GM04504 (cell line): ENCODE measurements around the gene ANAPC7.
"Not testable (repeated sequence)": the region's sequence is repeated elsewhere in the genome, so short reads cannot be mapped to it uniquely, and the experiment has no call there.

ENCODE experiments used
- DNase-seq: peaks from one replicate; pipeline ENCODE4 v3.0.0-alpha.2; 2012; ENCODE audit warnings: low read depth

The ANAPC7 gene

DNA sequence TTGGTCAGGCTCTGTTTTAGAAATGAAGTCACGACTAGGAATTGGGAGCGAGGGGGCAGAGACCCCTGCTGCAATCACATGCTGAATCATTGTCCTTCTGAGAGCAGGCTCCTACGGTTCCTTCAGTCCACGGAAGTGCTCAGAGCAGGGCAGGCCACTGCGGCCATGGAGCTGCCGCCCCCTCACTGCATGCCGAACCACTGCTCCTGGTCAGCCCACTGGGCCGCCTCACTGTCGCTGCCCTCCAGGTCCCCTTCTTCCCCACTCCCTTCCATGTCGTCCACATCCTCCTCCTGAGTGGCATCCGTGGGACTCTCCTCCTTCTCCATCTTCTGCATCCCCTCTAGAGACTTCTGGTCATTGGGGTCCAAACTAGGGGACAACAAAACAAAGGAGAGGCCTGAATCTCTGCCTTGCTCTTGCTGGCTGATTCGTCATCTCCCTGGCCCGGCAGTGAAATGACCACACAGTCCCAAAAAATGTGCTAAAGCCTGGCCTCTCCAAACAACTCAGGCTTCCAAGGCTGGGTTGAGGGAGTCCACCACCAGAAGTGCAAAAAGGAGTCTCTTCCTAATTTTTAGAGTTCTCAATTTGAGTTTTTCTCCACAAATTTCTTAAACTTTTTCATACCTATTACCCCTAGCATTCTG lies 29.4 kb downstream of the ANAPC7 start:
- DNase-seq, result no peak

GRCh38 chr12:110373425-110373824 lies 30.1 kb downstream of the ANAPC7 start:
- DNase-seq, result no peak

GRCh38 chr12:110373025-110373424 lies 30.5 kb downstream of the ANAPC7 start:
- DNase-seq, result no peak

GRCh38 chr12:110372056-110372425 lies 31.5 kb downstream of the ANAPC7 start:
- DNase-seq, result no peak

DNA sequence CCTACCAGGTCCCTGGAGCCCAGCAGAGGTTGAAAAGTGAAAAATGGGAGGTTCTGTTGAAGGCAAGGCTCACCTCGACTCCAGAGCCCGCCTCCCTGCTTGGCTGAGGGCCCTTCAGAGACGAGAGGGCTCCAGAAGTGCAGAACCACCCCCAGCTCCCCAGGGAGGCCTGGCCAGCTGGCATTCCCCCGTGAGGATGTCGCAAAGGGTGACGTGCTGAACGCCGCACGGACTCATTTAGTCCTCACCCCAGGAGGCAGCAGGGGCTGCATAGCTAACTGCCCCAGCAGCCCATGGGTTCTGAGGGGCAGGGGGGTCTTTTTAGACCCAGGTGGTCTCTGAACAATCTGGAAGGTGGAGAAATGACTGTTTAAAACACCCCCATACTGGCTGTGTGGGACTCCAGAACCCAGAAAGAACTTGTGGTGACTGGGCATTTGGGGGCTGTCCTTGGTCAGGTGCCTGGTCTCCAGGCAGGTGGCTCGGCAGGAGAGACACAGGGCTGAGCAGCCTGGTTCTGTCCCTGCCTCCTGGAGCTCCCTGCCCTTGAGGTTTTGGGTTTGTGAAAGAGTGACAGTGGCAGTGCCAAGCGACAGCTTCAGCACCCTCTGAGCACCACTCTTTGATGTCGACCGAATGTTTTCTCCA lies 32.0 kb downstream of the ANAPC7 start:
- DNase-seq, result no peak

DNA sequence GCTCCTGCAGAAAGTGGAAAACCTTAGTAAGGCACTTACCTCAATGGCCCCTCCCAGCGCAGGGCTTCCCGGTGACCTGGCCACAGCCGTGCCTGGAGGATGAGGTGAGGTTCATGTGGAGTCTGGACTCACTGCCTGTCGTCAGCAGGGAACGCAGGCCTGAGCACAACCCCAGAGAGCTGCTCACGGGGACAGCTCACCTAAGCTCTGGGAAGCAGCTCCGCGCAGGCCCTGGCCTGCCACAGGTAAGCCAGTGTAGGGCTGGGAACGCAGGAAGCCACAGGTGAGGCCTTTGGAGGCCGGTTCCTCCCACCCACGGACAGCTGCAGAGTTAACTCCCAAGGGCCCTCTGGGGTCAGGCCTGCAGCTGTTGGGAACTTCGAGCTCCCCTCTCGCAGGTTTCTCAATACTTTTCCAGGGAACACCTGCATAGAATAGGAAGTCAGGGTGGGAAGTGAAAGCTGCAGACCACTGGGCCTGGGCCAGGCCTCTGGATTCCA lies 32.7 kb downstream of the ANAPC7 start:
- DNase-seq, result no peak

DNA sequence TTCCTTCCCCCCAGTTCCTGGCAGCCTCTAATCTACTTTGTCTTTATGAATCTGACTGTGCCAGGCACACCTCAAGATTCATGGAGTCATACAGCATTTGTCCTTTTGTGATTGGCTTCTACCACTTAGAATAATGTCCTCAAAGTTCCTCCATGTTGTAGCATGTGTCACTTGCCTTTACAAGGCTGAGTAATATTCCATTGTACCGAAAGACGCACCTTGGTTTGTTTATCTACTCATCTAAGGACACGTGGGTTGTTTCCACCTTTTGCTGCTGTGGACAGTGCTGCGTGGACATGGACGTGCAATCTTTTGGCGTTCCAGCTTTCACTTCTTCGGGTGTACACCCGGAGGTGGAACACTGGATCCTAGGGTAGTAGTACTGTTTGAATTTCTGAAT lies 33.5 kb downstream of the ANAPC7 start:
- no peak for DNase-seq

- DNase-seq, result no peak
Measured at GRCh38 chr12:110367181-110367864, 36.2 kb downstream of the ANAPC7 start.

- DNase-seq, result no peak
Measured at GRCh38 chr12:110366321-110367142, 37.0 kb downstream of the ANAPC7 start.

DNA sequence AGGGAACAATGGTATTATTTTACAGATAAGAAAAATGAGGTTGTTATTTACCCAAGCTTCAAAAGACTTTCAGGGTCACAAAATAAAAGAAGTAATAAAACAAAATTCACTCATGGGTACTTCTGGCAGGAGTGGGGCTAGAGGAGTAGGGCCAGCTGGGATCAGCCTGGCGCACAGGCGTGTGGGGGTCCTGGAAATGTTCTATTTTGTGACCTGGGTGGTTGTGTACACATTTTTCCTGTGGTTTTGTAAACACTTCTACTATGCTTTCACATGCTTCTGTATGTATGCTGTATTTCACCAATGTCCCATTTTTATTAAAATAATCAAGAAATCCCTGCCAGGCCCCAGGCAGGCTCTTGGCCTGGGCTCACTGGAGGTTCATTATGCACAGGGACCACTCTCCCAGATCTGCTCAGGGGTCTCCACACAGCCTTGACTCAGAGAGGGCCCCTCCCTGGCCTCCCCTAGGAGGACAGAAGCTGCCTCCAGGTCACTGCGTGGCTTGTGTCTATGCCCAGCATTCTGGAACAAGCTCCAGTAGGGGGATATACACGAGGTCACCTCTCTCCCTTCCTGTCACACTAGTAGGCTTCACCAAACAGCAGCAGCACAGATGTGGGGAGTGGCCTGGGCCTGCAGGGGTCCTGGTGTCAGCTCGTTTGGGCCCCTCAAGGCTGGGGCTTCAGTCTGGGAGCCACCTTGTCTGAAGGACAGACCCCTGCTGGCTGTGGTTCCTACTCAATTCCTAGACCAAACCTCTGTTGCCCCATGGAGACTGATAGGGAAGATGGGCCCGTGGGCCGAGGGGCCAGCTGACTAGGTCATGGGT lies 37.8 kb downstream of the ANAPC7 start:
- no peak for DNase-seq

DNA sequence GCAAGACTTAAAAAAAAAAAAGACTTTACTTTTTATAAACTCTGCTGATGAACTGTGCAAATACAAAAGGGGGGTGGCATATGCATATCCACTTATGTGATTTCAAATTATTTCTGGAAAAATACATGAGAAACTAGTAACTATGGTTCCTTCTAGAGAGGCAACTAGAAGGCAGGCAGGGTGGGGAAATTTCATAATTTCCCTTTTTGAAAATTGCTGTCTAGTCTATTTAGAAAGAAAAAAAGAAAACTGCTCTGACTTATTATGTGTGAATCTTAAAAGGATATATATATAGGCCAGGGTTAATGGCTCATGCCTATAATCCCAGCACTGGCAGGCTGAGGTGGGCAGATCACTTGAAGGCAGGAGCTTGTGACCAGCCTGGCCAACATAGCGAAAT lies 42.3 kb downstream of the ANAPC7 start:
- DNase-seq, result no peak

GRCh38 chr12:110358384-110359097 lies 45.0 kb downstream of the ANAPC7 start:
- DNase-seq, result not testable (repeated sequence)

- DNase-seq, result no peak
Measured at GRCh38 chr12:110355073-110355472, 48.4 kb downstream of the ANAPC7 start.

GRCh38 chr12:110354172-110354780 lies 49.2 kb downstream of the ANAPC7 start:
- DNase-seq, result no peak

DNA sequence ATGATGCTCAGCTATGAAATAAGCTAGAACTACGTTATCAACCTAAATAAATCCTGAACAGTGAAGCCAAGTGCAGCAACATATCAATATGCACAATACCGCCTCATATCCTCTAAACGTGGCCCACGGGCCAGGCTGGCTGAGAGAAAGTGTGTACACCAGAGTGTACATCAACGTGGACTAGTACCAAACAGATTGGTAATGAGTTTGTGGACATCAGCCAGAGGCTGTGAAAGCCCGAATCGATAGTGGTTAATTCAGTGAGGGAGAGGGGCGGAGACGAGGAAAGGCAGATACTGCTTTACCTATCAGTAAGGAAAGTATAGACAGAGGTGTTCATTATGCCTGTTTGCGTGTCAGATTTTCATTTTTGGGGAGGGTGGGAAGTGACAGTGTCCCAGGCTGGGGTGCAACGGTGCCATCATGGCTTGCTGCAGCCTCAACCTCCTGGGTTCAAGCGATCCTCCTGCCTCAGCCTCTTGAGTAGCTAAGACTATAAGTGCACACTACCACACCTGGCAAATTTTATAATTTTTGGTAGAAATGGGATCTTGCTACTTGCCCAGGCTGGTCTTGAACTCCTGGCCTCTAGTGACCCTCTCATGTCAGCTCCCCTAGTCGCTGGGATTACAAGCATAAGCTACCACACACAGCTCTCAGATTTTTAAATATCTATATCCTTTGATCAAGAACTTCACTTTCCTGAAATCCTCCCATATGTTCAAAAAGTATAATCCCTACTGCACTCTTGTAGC lies 50.1 kb downstream of the ANAPC7 start:
- no peak for DNase-seq

DNA sequence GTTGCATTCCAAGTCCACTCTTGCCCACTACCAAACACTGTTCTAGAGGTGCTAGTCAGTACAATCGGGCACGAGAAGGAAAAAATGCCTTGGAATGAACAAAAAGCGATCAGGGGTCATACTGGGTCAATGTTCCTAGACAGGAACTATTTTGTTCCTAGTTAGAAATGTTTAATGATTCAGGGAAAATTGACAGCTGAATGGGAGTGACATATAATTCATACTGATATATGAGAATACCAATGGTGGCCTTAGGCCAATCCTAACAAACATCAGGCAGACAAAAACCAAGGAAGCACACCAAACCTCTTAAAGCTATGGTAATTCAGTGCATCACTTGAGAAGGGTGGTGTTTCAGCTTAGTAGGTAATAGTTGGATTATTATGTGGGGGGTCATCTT lies 51.1 kb downstream of the ANAPC7 start:
- DNase-seq, result no peak

GRCh38 chr12:110351119-110351518 lies 52.4 kb downstream of the ANAPC7 start:
- no peak for DNase-seq

GRCh38 chr12:110349514-110350151 lies 53.9 kb downstream of the ANAPC7 start:
- DNase-seq, result no peak

DNA sequence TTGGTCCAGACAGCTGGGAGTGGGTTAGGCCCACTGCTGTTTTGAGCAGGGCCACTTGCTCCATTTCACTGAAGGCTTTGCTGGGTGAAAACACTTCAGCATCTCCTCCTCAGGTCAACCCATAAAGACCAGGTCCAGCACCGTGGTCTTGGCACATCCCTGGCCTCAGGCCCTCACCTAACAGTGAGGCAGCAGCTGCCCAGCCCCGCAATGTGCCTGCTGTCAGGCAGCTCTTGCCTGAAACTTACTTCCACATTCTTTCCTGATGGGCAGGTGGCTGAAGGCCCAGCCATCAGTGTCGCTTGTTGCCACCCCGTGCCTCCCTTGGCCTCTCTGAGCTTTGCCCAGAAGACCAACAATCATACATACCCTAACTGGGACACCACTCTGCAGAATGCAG lies 54.4 kb downstream of the ANAPC7 start:
- DNase-seq, result no peak
